Endothelial cell of umbilical vein (primary cell): ENCODE data around the gene BAZ1B. TPM values are rescaled to one million over a fixed set of nuclear protein-coding genes. Genes with fewer than 3 reads are reported as not detected.

Source experiments
- BruUV-seq: library from RNA; stranded (reverse); fragments of 400-500 nt; replicated peaks from 2 replicates; lab custom pipeline; 2021; lab: Mats Ljungman, UMichigan
- CTCF ChIA-PET: fragments of 300-600, 350-600 bp; sonication (Branson Sonifier 250); formaldehyde crosslinking; loops from one replicate; lab custom pipeline; 2021; ENCODE audit warnings: antibody characterized with exemption, inconsistent platforms; lab: Charles Lee
- POLR2A ChIA-PET: fragments of 300-600, 350-600 bp; sonication (Branson Sonifier 250); formaldehyde crosslinking; loops from one replicate; lab custom pipeline; 2021; ENCODE audit warnings: antibody characterized with exemption, inconsistent platforms; lab: Charles Lee
- DNase-seq: peaks from one replicate; pipeline ENCODE4 v3.0.0-alpha.2; 2011; ENCODE audit warnings: low read depth, low spot score
- FAIRE-seq: peaks from 2 replicates; lab custom pipeline; 2011; peaks lifted over from hg19 to GRCh38; lab: Jason Lieb, UNC
- H2AFZ ChIP-seq: 2 replicates; pipeline ENCODE4 v1.6.0; 2012; ENCODE audit warnings: low read depth, low read length, control low read depth, inconsistent platforms
- H3K27ac ChIP-seq: 2 replicates; pipeline ENCODE4 v1.5.1; 2011; ENCODE audit warnings: low read depth, mild to moderate bottlenecking, control low read depth, low read length, moderate library complexity; ENCODE audit not compliant: insufficient read depth
- H3K27me3 ChIP-seq, 2 experiments: 2 replicates each; pipeline versions ENCODE4 v1.6.0 to v1.6.1; 2011; ENCODE audit warnings: low read length in 2 of 2, mixed read lengths in 1 of 2; ENCODE audit not compliant: control insufficient read depth in 2 of 2, insufficient read depth in 2 of 2
- H3K36me3 ChIP-seq, 2 experiments: 2 replicates in 1 of 2; 3 replicates in 1 of 2; pipeline ENCODE4 v1.5.1; 2011; ENCODE audit warnings: low read length in 2 of 2, mild to moderate bottlenecking in 1 of 2, moderate library complexity in 1 of 2; ENCODE audit not compliant: control insufficient read depth in 2 of 2, insufficient read depth in 2 of 2; ENCODE audit errors: extremely low read depth in 1 of 2
- H3K4me1 ChIP-seq: 3 replicates; pipeline ENCODE4 v1.5.1; 2011; ENCODE audit warnings: mild to moderate bottlenecking, low read length; ENCODE audit not compliant: control insufficient read depth, insufficient read depth; ENCODE audit errors: extremely low read depth
- H3K4me2 ChIP-seq: 2 replicates; pipeline ENCODE4 v1.6.1; 2011; ENCODE audit warnings: low read length, control low read depth, mixed read lengths; ENCODE audit not compliant: insufficient read depth
- H3K4me3 ChIP-seq, 3 experiments: fragments of 200-600 bp in 1 of 3; sonication (generic), shearing (Covaris generic) in 1 of 3; replicated peaks in 1 of 3; 2 replicates each; pipeline ENCODE4 v1.5.1; 2011 to 2016; ENCODE audit warnings: control low read depth in 3 of 3, low read length in 3 of 3, mild to moderate bottlenecking in 2 of 3, inconsistent platforms in 1 of 3, low read depth in 1 of 3, moderate library complexity in 1 of 3; ENCODE audit not compliant: insufficient read depth in 1 of 3
- H3K79me2 ChIP-seq: 2 replicates; pipeline ENCODE4 v1.6.0; 2012; ENCODE audit warnings: low read length, inconsistent platforms; ENCODE audit not compliant: control insufficient read depth, insufficient read depth
- H3K9ac ChIP-seq: replicated peaks from 2 replicates; pipeline ENCODE3; 2011; ENCODE audit warnings: low read length, control low read depth; ENCODE audit not compliant: insufficient read depth; ENCODE audit errors: extremely low read depth
- H3K9me1 ChIP-seq: replicated peaks from 3 replicates; pipeline ENCODE4 v1.6.0; 2011; ENCODE audit warnings: mild to moderate bottlenecking, low read length; ENCODE audit not compliant: control insufficient read depth, insufficient read depth; ENCODE audit errors: extremely low read depth
- H3K9me3 ChIP-seq: replicated peaks from 2 replicates; pipeline ENCODE4 v1.5.1; 2012; ENCODE audit warnings: low read length, inconsistent platforms; ENCODE audit not compliant: control insufficient read depth, insufficient read depth
- H4K20me1 ChIP-seq: replicated peaks from 2 replicates; pipeline ENCODE3; 2011; ENCODE audit warnings: mild to moderate bottlenecking, low read length; ENCODE audit not compliant: control insufficient read depth, insufficient read depth; ENCODE audit errors: extremely low read depth
- CTCF ChIP-seq, 2 donors: IDR thresholded peaks; 1 replicate in 1 of 2; 2 replicates in 1 of 2; pipeline ENCODE4 v1.5.1; 2011; ENCODE audit warnings: low read length in 2 of 2, mild to moderate bottlenecking in 2 of 2, moderate library complexity in 2 of 2, control low read depth in 1 of 2, inconsistent platforms in 1 of 2, low read depth in 1 of 2; ENCODE audit not compliant: insufficient read depth in 1 of 2; ENCODE audit errors: extremely low read depth in 1 of 2
- EZH2 ChIP-seq: IDR thresholded peaks from 2 replicates; pipeline ENCODE4 v1.6.1; 2012; ENCODE audit warnings: borderline replicate concordance, low read depth, mild to moderate bottlenecking, moderate library complexity, low read length, inconsistent platforms; ENCODE audit not compliant: severe bottlenecking
- FOS ChIP-seq: IDR thresholded peaks from 2 replicates; pipeline ENCODE4 v1.6.1; 2011; ENCODE audit warnings: mild to moderate bottlenecking, low read length, moderate library complexity, borderline replicate concordance; ENCODE audit not compliant: insufficient read depth
- GATA2 ChIP-seq: IDR thresholded peaks from 2 replicates; pipeline ENCODE4 v1.7.0; 2011; ENCODE audit warnings: low read depth, mild to moderate bottlenecking, moderate library complexity, mixed read lengths, low read length; ENCODE audit not compliant: insufficient read length, insufficient read depth
- JUN ChIP-seq: IDR thresholded peaks from 2 replicates; pipeline ENCODE4 v1.6.1; 2011; ENCODE audit warnings: borderline replicate concordance, low read depth; ENCODE audit not compliant: insufficient read length, insufficient read depth
- MAX ChIP-seq: IDR thresholded peaks from 2 replicates; pipeline ENCODE4 v1.6.1; 2011; ENCODE audit not compliant: insufficient read depth, insufficient read length
- MYC ChIP-seq: IDR thresholded peaks from one replicate; pipeline ENCODE4 v1.6.1; 2011; ENCODE audit warnings: mild to moderate bottlenecking, low read depth, low read length
- POLR2A ChIP-seq: IDR thresholded peaks from 2 replicates; pipeline ENCODE4 v1.6.1; 2012; ENCODE audit warnings: low read depth, mild to moderate bottlenecking, control low read depth, low read length
- POLR2AphosphoS5 ChIP-seq: IDR thresholded peaks from 2 replicates; pipeline ENCODE4 v1.6.1; 2012; ENCODE audit warnings: low read depth, mild to moderate bottlenecking, control low read depth, low read length, moderate library complexity; ENCODE audit not compliant: insufficient read depth
- dilution Hi-C: fragments of 300-500 bp; cut with MboI; formaldehyde crosslinking; loops from one replicate; pipeline ENCODE4 v1.15.0; 2019; ENCODE audit warnings: low sequenced_read_pairs; ENCODE audit not compliant: extremely low pct_ligation_motif_present
- intact Hi-C: fragments of 100-400 bp; cut with micrococcal nuclease; formaldehyde crosslinking; loops from one replicate; pipeline ENCODE4 v1.10.0; 2022
- polyA plus RNA-seq, 4 experiments: library from polyadenylated mRNA; depleted of rRNA in 3 of 4; stranded (reverse) in 3 of 4; unstranded in 1 of 4; fragments of >200 nt; gene quantifications; 2 replicates each; pipeline versions ENCODE4 v1.2.1 to v1.2.3, GENCODE V29; 2011 to 2012; ENCODE audit warnings: missing spikeins in 1 of 4
- total RNA-seq: library from RNA; stranded (reverse); gene quantifications from 2 replicates; pipeline ENCODE4 v1.2.3, GENCODE V29; 2021

Gene BAZ1B
- total and polyA plus RNA-seq, 2 donors (not counting 3 experiments of a cell fraction or from before 2014, with no cell fraction given) = 16.2 to 74.7 TPM

DNA sequence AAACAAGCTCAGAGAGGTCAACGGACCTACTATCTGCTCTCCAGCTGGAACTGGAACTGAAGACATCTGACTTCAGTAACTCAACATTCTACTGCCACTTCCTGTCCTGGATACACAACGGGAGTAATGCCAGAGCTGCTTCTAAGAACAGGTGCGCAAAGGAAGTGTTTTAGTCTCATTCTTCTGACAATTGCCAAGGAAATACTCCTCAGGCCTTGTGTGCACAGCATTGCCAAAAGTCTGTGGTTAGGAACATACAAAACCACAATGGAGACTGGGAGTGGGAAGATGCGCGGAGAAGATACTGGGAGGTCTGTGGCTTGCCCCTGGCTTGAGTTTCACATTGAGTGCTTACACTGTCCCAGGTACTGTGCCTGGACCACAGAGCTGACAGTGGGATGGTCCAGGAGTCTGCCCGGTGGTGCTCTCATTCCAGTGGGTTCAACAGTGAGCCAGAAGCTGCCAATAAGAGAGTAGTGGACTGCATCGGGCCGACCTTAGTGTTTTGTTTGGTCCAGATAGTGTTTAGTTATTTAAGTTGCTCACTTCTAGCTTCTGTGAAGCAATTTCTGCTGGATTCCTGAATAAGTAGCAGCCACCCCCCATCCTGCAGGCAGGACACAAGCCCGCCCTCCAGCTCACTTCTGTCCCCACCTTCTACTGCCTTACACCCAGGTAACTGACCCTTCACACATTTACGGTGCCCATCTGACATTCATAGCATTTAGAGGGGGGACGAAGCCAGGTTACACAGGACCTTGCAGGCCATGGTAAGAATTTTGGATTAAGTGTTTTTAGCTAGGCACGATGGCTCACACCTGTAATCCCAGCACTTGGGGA lies 46.0 kb upstream of the BAZ1B start:
- intact Hi-C loops = no loop called here
- ChIA-PET CTCF (interaction anchor here (1.4 kb wide), 1 partner anchor 166 kb away, joined by 3 read pairs; no protein-coding TSS in a partner anchor), POLR2A (interaction anchor here (0.6 to 1.4 kb wide), 2 partner anchors 10 to 170 kb away, joined by 3 to 4 read pairs; partner anchors contain the start of gene TBL2)
- BruUV-seq = no TSS peak
- DNase-seq (no peak), FAIRE-seq (no peak)
- H2AFZ ChIP-seq = no peak overlapping the region
- H3K9me1 ChIP-seq = no peaks in the 10 kb centered on the region
- H3K4me2 ChIP-seq = no peak overlapping the region
- H3K27me3 ChIP-seq = peaks cover 0 to 4% of the 10 kb centered on the region in 2 experiments
- H3K9ac ChIP-seq = no peak overlapping the region
- H3K4me1 ChIP-seq = no peaks in the 10 kb centered on the region
- H3K36me3 ChIP-seq = peaks cover 4 to 24% of the 10 kb centered on the region in 2 experiments
- peaks cover 3% of the 10 kb centered on the region for H3K79me2 ChIP-seq
- dilution Hi-C loops = no loop called here
- no peaks in the 10 kb centered on the region for H3K9me3 ChIP-seq
- H4K20me1 ChIP-seq = no peaks in the 10 kb centered on the region
- H3K4me3 ChIP-seq = no peak overlapping the region
- TF ChIP-seq POLR2A (no peak), FOS (no peak), EZH2 (no peak), JUN (no peak), CTCF (IDR thresholded peaks at IDR 0.05; ENCODE audit: extremely low read depth in 1 of 2, insufficient read depth in 1 of 2, low read depth in 1 of 2, low read length in 2 of 2) (no peak), GATA2 (no peak), MYC (no peak), POLR2AphosphoS5 (no peak), MAX (no peak)
- no peak overlapping the region for H3K27ac ChIP-seq
